ENCODE measurements around the gene C2orf68.
"Not testable (repeated sequence)": the region's sequence is repeated elsewhere in the genome, so short reads cannot be mapped to it uniquely, and the experiment has no call there.

Gene C2orf68

GRCh38 chr2:85628658-85629057 lies 16.8 kb upstream of the C2orf68 start:
- DNase-seq (ENCODE audit: low read depth), result no peak

GRCh38 chr2:85623991-85624390 lies 12.1 kb upstream of the C2orf68 start:
- no peak for DNase-seq (ENCODE audit: low read depth)

- no peak for DNase-seq (ENCODE audit: low read depth)
Observed at GRCh38 chr2:85621338-85621737, 9.5 kb upstream of the C2orf68 start.

GRCh38 chr2:85619617-85620016 lies 7.8 kb upstream of the C2orf68 start:
- DNase-seq (ENCODE audit: low read depth), result no peak

GRCh38 chr2:85617723-85618122 lies 5.9 kb upstream of the C2orf68 start:
- not testable (repeated sequence) for DNase-seq (ENCODE audit: low read depth)

GRCh38 chr2:85615413-85615728 lies 3.5 kb upstream of the C2orf68 start:
- no peak for DNase-seq (ENCODE audit: low read depth)

- DNase-seq (ENCODE audit: low read depth), result not testable (repeated sequence)
Observed at GRCh38 chr2:85614757-85615156, 2.9 kb upstream of the C2orf68 start.

- no peak for DNase-seq (ENCODE audit: low read depth)
Observed at GRCh38 chr2:85613717-85614515, 2.0 kb upstream of the C2orf68 start.

- no peak for DNase-seq (ENCODE audit: low read depth)
Observed at GRCh38 chr2:85611217-85611704, 605 bp downstream of the C2orf68 start.

GRCh38 chr2:85607268-85608215 lies 4.3 kb downstream of the C2orf68 start:
- DNase-seq (ENCODE audit: low read depth), result no peak

GRCh38 chr2:85606116-85606455 lies 5.8 kb downstream of the C2orf68 start:
- no peak for DNase-seq (ENCODE audit: low read depth)

GRCh38 chr2:85605406-85606115 lies 6.3 kb downstream of the C2orf68 start:
- peak; percentile 76 for DNase-seq (ENCODE audit: low read depth)

GRCh38 chr2:85604568-85605339 lies 7.1 kb downstream of the C2orf68 start:
- DNase-seq (ENCODE audit: low read depth), result no peak

- not testable (repeated sequence) for DNase-seq (ENCODE audit: low read depth)
Observed at GRCh38 chr2:85604133-85604444, 7.8 kb downstream of the C2orf68 start.

- no peak for DNase-seq (ENCODE audit: low read depth)
Observed at GRCh38 chr2:85602476-85603234, 9.2 kb downstream of the C2orf68 start, which contains the start of gene TMEM150A. Gene TMEM150A, minus strand, starts transcription at chr2:85602698. Its CDS starts 750 bp downstream, at chr2:85601948.

GRCh38 chr2:85601771-85602475 lies 9.9 kb downstream of the C2orf68 start:
- DNase-seq (ENCODE audit: low read depth), result no peak

GRCh38 chr2:85600951-85601770 lies 10.7 kb downstream of the C2orf68 start:
- no peak for DNase-seq (ENCODE audit: low read depth)

- DNase-seq (ENCODE audit: low read depth), result no peak
Observed at GRCh38 chr2:85600235-85600575, 11.7 kb downstream of the C2orf68 start.

GRCh38 chr2:85599468-85600234 lies 12.2 kb downstream of the C2orf68 start:
- DNase-seq (ENCODE audit: low read depth), result no peak
